Vagina (tissue), 2 donors: ENCODE results near the gene SCNN1G.

Source experiments
- CTCF ChIP-seq, 3 experiments: fragments of 450-650 bp in 2 of 3; fragments of 200-600 bp in 1 of 3; sonication (generic) in 1 of 3; IDR thresholded peaks; one replicate each; pipeline ENCODE4 v1.5.1; 2017 to 2019; ENCODE audit warnings: antibody characterized with exemption in 3 of 3, mild to moderate bottlenecking in 2 of 3, moderate library complexity in 2 of 3
- POLR2A ChIP-seq, 2 donors: fragments of 450-650 bp; IDR thresholded peaks; one replicate each; pipeline ENCODE4 v1.6.1; 2017; ENCODE audit warnings: antibody characterized with exemption in 2 of 2, mild to moderate bottlenecking in 2 of 2, moderate library complexity in 2 of 2

GRCh38 chr16:23160574-23160973, 22.0 kb upstream of the SCNN1G start:
- TF ChIP-seq CTCF (IDR thresholded peaks at IDR 0.05) (no peak), POLR2A (IDR thresholded peaks at IDR 0.05) (no peak)
